NB4 (cell line): ENCODE measurements around the gene RIMS1.

ENCODE experiments used
- CTCF ChIP-seq: IDR thresholded peaks from one replicate; pipeline ENCODE4 v1.5.1; 2012; ENCODE audit warnings: low read depth, low read length
- MAX ChIP-seq: IDR thresholded peaks from 2 replicates; pipeline ENCODE4 v1.6.1; 2011; ENCODE audit warnings: low read depth, low read length
- MYC ChIP-seq: IDR thresholded peaks from 2 replicates; pipeline ENCODE4 v1.6.1; 2011; ENCODE audit warnings: low read depth, low read length
- POLR2A ChIP-seq: IDR thresholded peaks from 2 replicates; pipeline ENCODE4 v1.6.1; 2011; ENCODE audit warnings: mild to moderate bottlenecking; ENCODE audit not compliant: insufficient read length; ENCODE audit errors: extremely low read depth

- TF ChIP-seq CTCF = no peak
- TF ChIP-seq POLR2A = no peak
- no peak for TF ChIP-seq MAX
- TF ChIP-seq MYC = no peak
Measured at GRCh38 chr6:72418495-72418894, 532.1 kb downstream of the RIMS1 start.
